Endothelial cell of umbilical vein (primary cell): ENCODE data around the gene TM4SF5. TPM values are rescaled to one million over a fixed set of nuclear protein-coding genes. Genes with fewer than 3 reads are reported as not detected.

Experiments
- BruUV-seq: library from RNA; stranded (reverse); fragments of 400-500 nt; replicated peaks from 2 replicates; lab custom pipeline; 2021; lab: Mats Ljungman, UMichigan
- CTCF ChIA-PET: fragments of 300-600, 350-600 bp; sonication (Branson Sonifier 250); formaldehyde crosslinking; loops from one replicate; lab custom pipeline; 2021; ENCODE audit warnings: antibody characterized with exemption, inconsistent platforms; lab: Charles Lee
- POLR2A ChIA-PET: fragments of 300-600, 350-600 bp; sonication (Branson Sonifier 250); formaldehyde crosslinking; loops from one replicate; lab custom pipeline; 2021; ENCODE audit warnings: antibody characterized with exemption, inconsistent platforms; lab: Charles Lee
- DNase-seq: peaks from one replicate; pipeline ENCODE4 v3.0.0-alpha.2; 2011; ENCODE audit warnings: low read depth, low spot score
- FAIRE-seq: peaks from 2 replicates; lab custom pipeline; 2011; peaks lifted over from hg19 to GRCh38; lab: Jason Lieb, UNC
- H2AFZ ChIP-seq: 2 replicates; pipeline ENCODE4 v1.6.0; 2012; ENCODE audit warnings: low read depth, low read length, control low read depth, inconsistent platforms
- H3K27ac ChIP-seq: 2 replicates; pipeline ENCODE4 v1.5.1; 2011; ENCODE audit warnings: low read depth, mild to moderate bottlenecking, control low read depth, low read length, moderate library complexity; ENCODE audit not compliant: insufficient read depth
- H3K27me3 ChIP-seq, 2 experiments: 2 replicates each; pipeline versions ENCODE4 v1.6.0 to v1.6.1; 2011; ENCODE audit warnings: low read length in 2 of 2, mixed read lengths in 1 of 2; ENCODE audit not compliant: control insufficient read depth in 2 of 2, insufficient read depth in 2 of 2
- H3K36me3 ChIP-seq, 2 experiments: 2 replicates in 1 of 2; 3 replicates in 1 of 2; pipeline ENCODE4 v1.5.1; 2011; ENCODE audit warnings: low read length in 2 of 2, mild to moderate bottlenecking in 1 of 2, moderate library complexity in 1 of 2; ENCODE audit not compliant: control insufficient read depth in 2 of 2, insufficient read depth in 2 of 2; ENCODE audit errors: extremely low read depth in 1 of 2
- H3K4me1 ChIP-seq: 3 replicates; pipeline ENCODE4 v1.5.1; 2011; ENCODE audit warnings: mild to moderate bottlenecking, low read length; ENCODE audit not compliant: control insufficient read depth, insufficient read depth; ENCODE audit errors: extremely low read depth
- H3K4me2 ChIP-seq: 2 replicates; pipeline ENCODE4 v1.6.1; 2011; ENCODE audit warnings: low read length, control low read depth, mixed read lengths; ENCODE audit not compliant: insufficient read depth
- H3K4me3 ChIP-seq, 3 experiments: fragments of 200-600 bp in 1 of 3; sonication (generic), shearing (Covaris generic) in 1 of 3; replicated peaks in 1 of 3; 2 replicates each; pipeline ENCODE4 v1.5.1; 2011 to 2016; ENCODE audit warnings: control low read depth in 3 of 3, low read length in 3 of 3, mild to moderate bottlenecking in 2 of 3, inconsistent platforms in 1 of 3, low read depth in 1 of 3, moderate library complexity in 1 of 3; ENCODE audit not compliant: insufficient read depth in 1 of 3
- H3K79me2 ChIP-seq: 2 replicates; pipeline ENCODE4 v1.6.0; 2012; ENCODE audit warnings: low read length, inconsistent platforms; ENCODE audit not compliant: control insufficient read depth, insufficient read depth
- H3K9ac ChIP-seq: replicated peaks from 2 replicates; pipeline ENCODE3; 2011; ENCODE audit warnings: low read length, control low read depth; ENCODE audit not compliant: insufficient read depth; ENCODE audit errors: extremely low read depth
- H3K9me1 ChIP-seq: replicated peaks from 3 replicates; pipeline ENCODE4 v1.6.0; 2011; ENCODE audit warnings: mild to moderate bottlenecking, low read length; ENCODE audit not compliant: control insufficient read depth, insufficient read depth; ENCODE audit errors: extremely low read depth
- H3K9me3 ChIP-seq: replicated peaks from 2 replicates; pipeline ENCODE4 v1.5.1; 2012; ENCODE audit warnings: low read length, inconsistent platforms; ENCODE audit not compliant: control insufficient read depth, insufficient read depth
- H4K20me1 ChIP-seq: replicated peaks from 2 replicates; pipeline ENCODE3; 2011; ENCODE audit warnings: mild to moderate bottlenecking, low read length; ENCODE audit not compliant: control insufficient read depth, insufficient read depth; ENCODE audit errors: extremely low read depth
- CTCF ChIP-seq, 2 donors: IDR thresholded peaks; 1 replicate in 1 of 2; 2 replicates in 1 of 2; pipeline ENCODE4 v1.5.1; 2011; ENCODE audit warnings: low read length in 2 of 2, mild to moderate bottlenecking in 2 of 2, moderate library complexity in 2 of 2, control low read depth in 1 of 2, inconsistent platforms in 1 of 2, low read depth in 1 of 2; ENCODE audit not compliant: insufficient read depth in 1 of 2; ENCODE audit errors: extremely low read depth in 1 of 2
- EZH2 ChIP-seq: IDR thresholded peaks from 2 replicates; pipeline ENCODE4 v1.6.1; 2012; ENCODE audit warnings: borderline replicate concordance, low read depth, mild to moderate bottlenecking, moderate library complexity, low read length, inconsistent platforms; ENCODE audit not compliant: severe bottlenecking
- FOS ChIP-seq: IDR thresholded peaks from 2 replicates; pipeline ENCODE4 v1.6.1; 2011; ENCODE audit warnings: mild to moderate bottlenecking, low read length, moderate library complexity, borderline replicate concordance; ENCODE audit not compliant: insufficient read depth
- GATA2 ChIP-seq: IDR thresholded peaks from 2 replicates; pipeline ENCODE4 v1.7.0; 2011; ENCODE audit warnings: low read depth, mild to moderate bottlenecking, moderate library complexity, mixed read lengths, low read length; ENCODE audit not compliant: insufficient read length, insufficient read depth
- JUN ChIP-seq: IDR thresholded peaks from 2 replicates; pipeline ENCODE4 v1.6.1; 2011; ENCODE audit warnings: borderline replicate concordance, low read depth; ENCODE audit not compliant: insufficient read length, insufficient read depth
- MAX ChIP-seq: IDR thresholded peaks from 2 replicates; pipeline ENCODE4 v1.6.1; 2011; ENCODE audit not compliant: insufficient read depth, insufficient read length
- MYC ChIP-seq: IDR thresholded peaks from one replicate; pipeline ENCODE4 v1.6.1; 2011; ENCODE audit warnings: mild to moderate bottlenecking, low read depth, low read length
- POLR2A ChIP-seq: IDR thresholded peaks from 2 replicates; pipeline ENCODE4 v1.6.1; 2012; ENCODE audit warnings: low read depth, mild to moderate bottlenecking, control low read depth, low read length
- POLR2AphosphoS5 ChIP-seq: IDR thresholded peaks from 2 replicates; pipeline ENCODE4 v1.6.1; 2012; ENCODE audit warnings: low read depth, mild to moderate bottlenecking, control low read depth, low read length, moderate library complexity; ENCODE audit not compliant: insufficient read depth
- dilution Hi-C: fragments of 300-500 bp; cut with MboI; formaldehyde crosslinking; loops from one replicate; pipeline ENCODE4 v1.15.0; 2019; ENCODE audit warnings: low sequenced_read_pairs; ENCODE audit not compliant: extremely low pct_ligation_motif_present
- intact Hi-C: fragments of 100-400 bp; cut with micrococcal nuclease; formaldehyde crosslinking; loops from one replicate; pipeline ENCODE4 v1.10.0; 2022
- polyA plus RNA-seq, 4 experiments: library from polyadenylated mRNA; depleted of rRNA in 3 of 4; stranded (reverse) in 3 of 4; unstranded in 1 of 4; fragments of >200 nt; gene quantifications; 2 replicates each; pipeline versions ENCODE4 v1.2.1 to v1.2.3, GENCODE V29; 2011 to 2012; ENCODE audit warnings: missing spikeins in 1 of 4
- total RNA-seq: library from RNA; stranded (reverse); gene quantifications from 2 replicates; pipeline ENCODE4 v1.2.3, GENCODE V29; 2021

TM4SF5 gene
- total and polyA plus RNA-seq, 2 donors (not counting 3 experiments of a cell fraction or from before 2014, with no cell fraction given): not detected

DNA sequence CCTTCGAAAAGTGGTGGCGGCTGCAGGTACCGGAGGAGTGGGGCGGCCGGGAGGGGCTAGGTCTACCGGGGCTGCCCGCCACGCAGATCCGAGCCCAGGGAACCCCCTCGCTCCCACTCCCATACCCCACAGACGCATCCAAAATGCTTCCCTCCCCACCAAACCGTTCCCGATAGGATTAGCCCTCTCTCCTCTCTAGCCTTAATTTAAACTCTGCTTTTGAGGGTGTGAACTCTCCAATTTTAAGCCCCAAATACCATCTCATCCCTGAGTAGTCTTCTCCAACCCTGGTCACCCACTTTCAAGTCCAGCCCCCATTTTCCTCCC lies 31.7 kb upstream of the TM4SF5 start:
- no peak for FAIRE-seq
- DNase-seq: no peak
- Histone ChIP-seq H3K9me1 (no peaks in the 10 kb centered on the region), H3K9ac (no peak overlapping the region), H2AFZ (peak overlapping the region; percentile 71), H3K36me3 (no peaks in the 10 kb centered on the region), H3K9me3 (no peaks in the 10 kb centered on the region), H3K27ac (no peak overlapping the region), H3K27me3 (peaks cover 9 to 11% of the 10 kb centered on the region in 2 experiments), H3K4me3 (peak overlapping the region; percentile 31 to 53 (median 47)), H3K79me2 (no peaks in the 10 kb centered on the region), H4K20me1 (no peaks in the 10 kb centered on the region), H3K4me2 (peak overlapping the region; percentile 66), H3K4me1 (peaks cover 13% of the 10 kb centered on the region)
- dilution Hi-C loops (no loop called here), intact Hi-C loops (no loop called here)
- peak; percentile 11 for TF ChIP-seq EZH2
- TF ChIP-seq FOS: no peak
- TF ChIP-seq CTCF (IDR thresholded peaks at IDR 0.05; ENCODE audit: extremely low read depth in 1 of 2, insufficient read depth in 1 of 2, low read depth in 1 of 2, low read length in 2 of 2): no peak
- no peak for TF ChIP-seq POLR2A
- TF ChIP-seq JUN: no peak
- CTCF ChIA-PET: no interaction called here
- POLR2A ChIA-PET: no interaction called here
- no TSS peak for BruUV-seq

- Histone ChIP-seq H3K9ac (no peak overlapping the region), H3K4me1 (peaks cover 13% of the 10 kb centered on the region), H3K9me1 (no peaks in the 10 kb centered on the region), H3K27me3 (peaks cover 9 to 14% of the 10 kb centered on the region in 2 experiments), H3K36me3 (no peaks in the 10 kb centered on the region), H3K4me3 (no peak overlapping the region), H2AFZ (no peak overlapping the region), H3K27ac (no peak overlapping the region), H4K20me1 (no peaks in the 10 kb centered on the region), H3K79me2 (no peaks in the 10 kb centered on the region), H3K9me3 (no peaks in the 10 kb centered on the region), H3K4me2 (no peak overlapping the region)
- dilution Hi-C loops (no loop called here), intact Hi-C loops (no loop called here)
- ChIA-PET CTCF (interaction anchor here (0.9 kb wide), 1 partner anchor 9 kb away, joined by 3 read pairs; the partner anchor contains the start of gene MED11), POLR2A (no interaction called here)
- no TSS peak for BruUV-seq
- TF ChIP-seq GATA2 (no peak), MAX (no peak), POLR2A (no peak), FOS (no peak), JUN (no peak), MYC (no peak), CTCF (IDR thresholded peaks at IDR 0.05; ENCODE audit: extremely low read depth in 1 of 2, insufficient read depth in 1 of 2, low read depth in 1 of 2, low read length in 2 of 2) (no peak), EZH2 (no peak), POLR2AphosphoS5 (no peak)
- DNase-seq (no peak), FAIRE-seq (no peak)
These were observed 31.1 kb upstream of the TM4SF5 start for GRCh38 chr17:4740584-4740983.
